HepG2 (cell line): Measurements from ENCODE around the gene KIF17.

Experiments
- ATF7 ChIP-seq, 2 experiments: fragments of 450-650 bp in 1 of 2; sonication (generic) in 1 of 2; formaldehyde crosslinking in 1 of 2; IDR thresholded peaks; 2 replicates each; pipeline versions ENCODE4 v1.4.0 to v1.6.1; 2016 to 2020; ENCODE audit warnings: antibody characterized with exemption in 1 of 2, mild to moderate bottlenecking in 1 of 2, missing genetic modification reagents in 1 of 2
- JUNB ChIP-seq: sonication (generic); formaldehyde crosslinking; IDR thresholded peaks from 2 replicates; pipeline ENCODE4 v1.8.0; 2022; ENCODE audit warnings: missing genetic modification reagents, mild to moderate bottlenecking, borderline replicate concordance
- JUND ChIP-seq: sonication (generic); formaldehyde crosslinking; IDR thresholded peaks from 2 replicates; pipeline ENCODE4 v1.8.0; 2022; ENCODE audit warnings: mild to moderate bottlenecking, missing genetic modification reagents
- MAZ ChIP-seq, 2 experiments: sonication (generic) in 1 of 2; formaldehyde crosslinking in 1 of 2; IDR thresholded peaks; 2 replicates each; pipeline versions ENCODE4 v1.5.0 to v1.6.1; 2012 to 2020; ENCODE audit warnings: low read depth in 2 of 2, mild to moderate bottlenecking in 2 of 2, borderline replicate concordance in 1 of 2, improper control_type of control experiment in 1 of 2, low read length in 1 of 2, missing genetic modification reagents in 1 of 2, moderate library complexity in 1 of 2
- SIN3A ChIP-seq: IDR thresholded peaks from 2 replicates; pipeline ENCODE4 v1.6.1; 2011; ENCODE audit warnings: low read depth, mild to moderate bottlenecking, control low read depth, low read length, borderline replicate concordance
- SNAPC2 ChIP-seq: sonication (generic); formaldehyde crosslinking; IDR thresholded peaks from 2 replicates; pipeline ENCODE4 v1.8.1; 2022; ENCODE audit warnings: mild to moderate bottlenecking, missing genetic modification reagents
- SUZ12 ChIP-seq: fragments of 150-350 bp; IDR thresholded peaks from 2 replicates; pipeline ENCODE4 v1.6.1; 2014; ENCODE audit warnings: low read depth, low read length
- ZNF263 ChIP-seq: sonication (generic); formaldehyde crosslinking; IDR thresholded peaks from 2 replicates; pipeline ENCODE4 v1.4.0; 2020; ENCODE audit warnings: missing genetic modification reagents
- TF ChIP-seq, protein P1 (sequence below): sonication (generic); formaldehyde crosslinking; IDR thresholded peaks from 2 replicates; pipeline ENCODE4 v1.5.0; 2020; ENCODE audit warnings: mild to moderate bottlenecking, missing genetic modification reagents, moderate library complexity
- TF ChIP-seq, protein P2 (sequence below): sonication (generic); formaldehyde crosslinking; IDR thresholded peaks from 2 replicates; pipeline ENCODE4 v1.8.0; 2022; ENCODE audit warnings: low read depth, missing genetic modification reagents

GRCh38 chr1:20681999-20682398 lies 35.8 kb downstream of the KIF17 start:
- no peak for TF ChIP-seq SIN3A
- TF ChIP-seq ZNF263 (CRISPR knock-in tag): no peak
- TF ChIP-seq ATF7 (IDR thresholded peaks at IDR 0.05): no peak
- TF ChIP-seq ATF7 (CRISPR knock-in tag; IDR thresholded peaks at IDR 0.05): no peak
- TF ChIP-seq SNAPC2 (CRISPR knock-in tag): no peak
- no peak for TF ChIP-seq JUNB (CRISPR knock-in tag)
- TF ChIP-seq JUND (CRISPR knock-in tag): no peak
- no peak for TF ChIP-seq MAZ (IDR thresholded peaks at IDR 0.05; ENCODE audit: borderline replicate concordance, low read depth, low read length)
- no peak for TF ChIP-seq MAZ (CRISPR knock-in tag; IDR thresholded peaks at IDR 0.05; ENCODE audit: low read depth)
- TF ChIP-seq SUZ12: no peak
- TF ChIP-seq, protein P1, sequence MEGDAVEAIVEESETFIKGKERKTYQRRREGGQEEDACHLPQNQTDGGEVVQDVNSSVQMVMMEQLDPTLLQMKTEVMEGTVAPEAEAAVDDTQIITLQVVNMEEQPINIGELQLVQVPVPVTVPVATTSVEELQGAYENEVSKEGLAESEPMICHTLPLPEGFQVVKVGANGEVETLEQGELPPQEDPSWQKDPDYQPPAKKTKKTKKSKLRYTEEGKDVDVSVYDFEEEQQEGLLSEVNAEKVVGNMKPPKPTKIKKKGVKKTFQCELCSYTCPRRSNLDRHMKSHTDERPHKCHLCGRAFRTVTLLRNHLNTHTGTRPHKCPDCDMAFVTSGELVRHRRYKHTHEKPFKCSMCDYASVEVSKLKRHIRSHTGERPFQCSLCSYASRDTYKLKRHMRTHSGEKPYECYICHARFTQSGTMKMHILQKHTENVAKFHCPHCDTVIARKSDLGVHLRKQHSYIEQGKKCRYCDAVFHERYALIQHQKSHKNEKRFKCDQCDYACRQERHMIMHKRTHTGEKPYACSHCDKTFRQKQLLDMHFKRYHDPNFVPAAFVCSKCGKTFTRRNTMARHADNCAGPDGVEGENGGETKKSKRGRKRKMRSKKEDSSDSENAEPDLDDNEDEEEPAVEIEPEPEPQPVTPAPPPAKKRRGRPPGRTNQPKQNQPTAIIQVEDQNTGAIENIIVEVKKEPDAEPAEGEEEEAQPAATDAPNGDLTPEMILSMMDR (CRISPR knock-in tag): no peak
- TF ChIP-seq, protein P2, sequence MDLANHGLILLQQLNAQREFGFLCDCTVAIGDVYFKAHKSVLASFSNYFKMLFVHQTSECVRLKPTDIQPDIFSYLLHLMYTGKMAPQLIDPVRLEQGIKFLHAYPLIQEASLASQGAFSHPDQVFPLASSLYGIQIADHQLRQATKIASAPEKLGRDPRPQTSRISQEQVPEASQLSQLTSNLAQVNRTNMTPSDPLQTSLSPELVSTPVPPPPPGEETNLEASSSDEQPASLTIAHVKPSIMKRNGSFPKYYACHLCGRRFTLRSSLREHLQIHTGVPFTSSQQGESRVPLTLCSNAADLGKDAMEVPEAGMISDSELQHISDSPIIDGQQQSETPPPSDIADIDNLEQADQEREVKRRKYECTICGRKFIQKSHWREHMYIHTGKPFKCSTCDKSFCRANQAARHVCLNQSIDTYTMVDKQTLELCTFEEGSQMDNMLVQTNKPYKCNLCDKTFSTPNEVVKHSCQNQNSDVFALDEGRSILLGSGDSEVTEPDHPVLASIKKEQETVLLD (CRISPR knock-in tag): no peak
